Measurements from ENCODE around the gene UFM1. TPM values are rescaled to one million over a fixed set of nuclear protein-coding genes. Genes with fewer than 3 reads are reported as not detected.

UFM1 gene
- total RNA-seq, result 106 and 139 TPM in 2 replicates

DNA sequence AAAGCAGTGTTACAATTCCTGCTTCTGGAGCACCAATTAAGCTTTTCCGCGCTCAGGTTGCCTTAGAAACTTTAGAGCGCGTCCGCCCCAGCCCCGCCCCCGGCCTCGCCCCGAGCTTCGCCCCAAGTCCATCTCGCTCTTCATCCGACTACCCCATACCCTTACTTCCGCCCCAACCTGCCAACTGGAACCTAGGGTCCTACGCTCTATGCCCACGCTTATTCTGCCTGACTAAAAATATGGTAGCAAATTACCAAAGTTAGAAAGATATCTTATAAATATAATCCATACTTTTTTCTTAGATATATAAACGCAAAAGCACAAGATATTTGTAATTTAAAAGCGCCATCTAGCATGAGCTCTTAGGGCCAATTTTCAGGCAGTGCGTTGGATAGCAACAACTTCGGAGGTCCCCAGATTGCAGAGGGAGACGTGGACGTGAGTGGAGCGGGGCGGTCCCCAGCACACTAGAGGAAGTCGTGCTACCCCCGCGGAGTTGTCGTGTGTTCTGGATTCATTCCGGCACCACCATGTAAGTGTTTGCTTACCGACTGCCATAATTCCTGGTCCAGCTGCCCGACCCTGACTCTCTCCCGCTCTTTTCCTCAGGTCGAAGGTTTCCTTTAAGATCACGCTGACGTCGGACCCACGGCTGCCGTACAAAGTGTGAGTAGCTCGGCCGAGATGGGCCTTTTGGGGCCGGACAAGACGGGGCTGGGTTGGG, at the start of gene UFM1:
TSS of gene UFM1 (plus strand) at position 462 of the 724 bp plus-strand sequence. CDS start at position 531, 69 bp downstream.

Measured in uterine smooth muscle cell (primary cell).